GM12878 (cell line): ENCODE measurements around the gene ANKRD44. TPM values are rescaled to one million over a fixed set of nuclear protein-coding genes. Genes with fewer than 3 reads are reported as not detected.

Experiments used
- ATAC-seq: fragments of 200-7000 bp; cut with Tn5 transposase; 3 replicates; pipeline ENCODE4 v1.9.1; 2020; ENCODE audit warnings: mild to moderate bottlenecking, moderate library complexity
- BruUV-seq: library from RNA; stranded (reverse); fragments of 400-500 nt; replicated peaks from 2 replicates; lab custom pipeline; 2021; lab: Mats Ljungman, UMichigan
- CTCF ChIA-PET: fragments of 300-600 bp; sonication (Branson Sonifier 250); formaldehyde crosslinking; extraction: SDS; loops from one replicate; lab custom pipeline; 2021; ENCODE audit warnings: inconsistent platforms; lab: Yijun Ruan, JAX
- POLR2A ChIA-PET: fragments of 350-600 bp; formaldehyde crosslinking; extraction: SDS; loops from one replicate; lab custom pipeline; 2021; ENCODE audit warnings: inconsistent platforms; lab: Charles Lee
- RAD21 ChIA-PET: fragments of 300-600 bp; sonication (Branson Sonifier 250); formaldehyde crosslinking; loops from one replicate; lab custom pipeline; 2023; ENCODE audit warnings: antibody characterized with exemption; ENCODE audit not compliant: unreplicated experiment; lab: Charles Lee
- SMC1A ChIA-PET: fragments of 300-600 bp; sonication (Branson Sonifier 250); formaldehyde crosslinking; loops from one replicate; lab custom pipeline; 2023; ENCODE audit not compliant: unreplicated experiment, uncharacterized antibody; lab: Charles Lee
- DNase-seq: peaks from one replicate; pipeline ENCODE4 v3.0.0-alpha.2; 2011; ENCODE audit warnings: low read depth, low spot score
- FAIRE-seq: peaks from 3 replicates; lab custom pipeline; 2011; peaks lifted over from hg19 to GRCh38; lab: Jason Lieb, UNC
- H2AFZ ChIP-seq: 2 replicates; pipeline ENCODE4 v1.6.0; 2011; ENCODE audit warnings: low read depth, low read length, control low read depth; ENCODE audit not compliant: control insufficient read depth
- H3K27ac ChIP-seq: 2 replicates; pipeline ENCODE4 v1.5.1; 2011; ENCODE audit warnings: control low read depth; ENCODE audit not compliant: control insufficient read depth, insufficient read depth
- H3K27me3 ChIP-seq, 2 experiments: replicated peaks in 1 of 2; 2 replicates each; pipeline versions ENCODE4 v1.6.0 to v1.6.1; 2011; ENCODE audit warnings: low read length in 1 of 2; ENCODE audit not compliant: control insufficient read depth in 2 of 2, insufficient read depth in 2 of 2
- H3K36me3 ChIP-seq, 2 experiments: 2 replicates each; pipeline ENCODE4 v1.5.1; 2011; ENCODE audit warnings: low read length in 1 of 2; ENCODE audit not compliant: control insufficient read depth in 2 of 2, insufficient read depth in 2 of 2
- H3K4me1 ChIP-seq: 2 replicates; pipeline ENCODE4 v1.6.1; 2011; ENCODE audit warnings: mild to moderate bottlenecking, low read length, moderate library complexity, mixed read lengths; ENCODE audit not compliant: control insufficient read depth, insufficient read depth
- H3K4me2 ChIP-seq: 2 replicates; pipeline ENCODE4 v1.6.0; 2011; ENCODE audit warnings: control low read depth; ENCODE audit not compliant: control insufficient read depth, insufficient read depth
- H3K4me3 ChIP-seq: fragments of 200-600 bp; sonication (generic); 2 replicates; pipeline ENCODE4 v1.5.1; 2016
- H3K79me2 ChIP-seq: 2 replicates; pipeline ENCODE4 v1.6.0; 2011; ENCODE audit warnings: low read length; ENCODE audit not compliant: control insufficient read depth, insufficient read depth
- H3K9ac ChIP-seq: 2 replicates; pipeline ENCODE4 v1.8.0; 2011; ENCODE audit warnings: low read length, control low read depth, mixed read lengths; ENCODE audit not compliant: control insufficient read depth, insufficient read depth
- H3K9me3 ChIP-seq: replicated peaks from 3 replicates; pipeline ENCODE4 v1.5.1; 2011; ENCODE audit warnings: mild to moderate bottlenecking, low read length; ENCODE audit not compliant: control insufficient read depth, insufficient read depth
- H4K20me1 ChIP-seq: 2 replicates; pipeline ENCODE4 v1.6.0; 2011; ENCODE audit not compliant: control insufficient read depth, insufficient read depth
- ASH2L ChIP-seq: fragments of 300-600, 200-600 bp; sonication (generic); IDR thresholded peaks from 2 replicates; pipeline ENCODE4 v1.6.1; 2017; ENCODE audit warnings: low read depth, mild to moderate bottlenecking, borderline replicate concordance
- BHLHE40 ChIP-seq, 2 experiments: fragments of 450-650 bp in 1 of 2; IDR thresholded peaks; 2 replicates each; pipeline ENCODE4 v1.6.1; 2011 to 2017; ENCODE audit warnings: low read depth in 2 of 2, borderline replicate concordance in 1 of 2, improper control_type of control experiment in 1 of 2, low read length in 1 of 2, mild to moderate bottlenecking in 1 of 2
- BMI1 ChIP-seq: fragments of 450-650 bp; IDR thresholded peaks from 2 replicates; pipeline ENCODE4 v1.6.1; 2016; ENCODE audit warnings: mild to moderate bottlenecking, moderate library complexity, borderline replicate concordance
- CEBPB ChIP-seq, 2 experiments: fragments of 150-350 bp in 1 of 2; IDR thresholded peaks; 2 replicates each; pipeline ENCODE4 v1.6.1; 2012 to 2014; ENCODE audit warnings: low read depth in 2 of 2, low read length in 2 of 2, borderline replicate concordance in 1 of 2, inconsistent platforms in 1 of 2
- CREM ChIP-seq: IDR thresholded peaks from 2 replicates; pipeline ENCODE4 v1.6.1; 2014; ENCODE audit warnings: antibody characterized with exemption, low read depth
- FOS ChIP-seq: IDR thresholded peaks from 3 replicates; pipeline ENCODE4 v1.6.1; 2011; ENCODE audit warnings: borderline replicate concordance; ENCODE audit not compliant: insufficient read length; ENCODE audit errors: extremely low read depth
- GABPA ChIP-seq: IDR thresholded peaks from 2 replicates; pipeline ENCODE4 v1.6.1; 2014; ENCODE audit warnings: antibody characterized with exemption, low read depth, mild to moderate bottlenecking, inconsistent platforms
- HDGF ChIP-seq: fragments of 450-650 bp; IDR thresholded peaks from 2 replicates; pipeline ENCODE4 v1.6.1; 2016; ENCODE audit warnings: antibody characterized with exemption
- MEF2B ChIP-seq: fragments of 450-650 bp; IDR thresholded peaks from 2 replicates; pipeline ENCODE4 v1.6.1; 2018; ENCODE audit warnings: mild to moderate bottlenecking, moderate library complexity; ENCODE audit not compliant: partially characterized antibody, poor library complexity, severe bottlenecking
- PAX5 ChIP-seq: IDR thresholded peaks from 2 replicates; pipeline ENCODE4 v1.6.1; 2011; ENCODE audit warnings: low read depth, low read length, borderline replicate concordance
- PKNOX1 ChIP-seq: fragments of 450-650 bp; IDR thresholded peaks from 2 replicates; pipeline ENCODE4 v1.6.1; 2016; ENCODE audit warnings: mild to moderate bottlenecking
- RCOR1 ChIP-seq: conservative IDR thresholded peaks from 2 replicates; pipeline ENCODE4 v1.6.1; 2012; ENCODE audit warnings: low read depth, low read length, improper control_type of control experiment
- RFX5 ChIP-seq: IDR thresholded peaks from 2 replicates; pipeline ENCODE4 v1.6.1; 2011; ENCODE audit warnings: low read depth, low read length, improper control_type of control experiment
- TCF3 ChIP-seq: IDR thresholded peaks from 2 replicates; pipeline ENCODE4 v1.6.1; 2012; ENCODE audit warnings: low read depth, mild to moderate bottlenecking, low read length, borderline replicate concordance; ENCODE audit not compliant: insufficient read depth
- TCF7 ChIP-seq: IDR thresholded peaks from 2 replicates; pipeline ENCODE4 v1.6.1; 2014; ENCODE audit warnings: antibody characterized with exemption, borderline replicate concordance
- USF1 ChIP-seq: IDR thresholded peaks from 2 replicates; pipeline ENCODE4 v1.6.1; 2011; ENCODE audit warnings: borderline replicate concordance, low read depth, mild to moderate bottlenecking, moderate library complexity, mixed read lengths, low read length; ENCODE audit not compliant: insufficient read depth; ENCODE audit errors: extremely low read length
- YY1 ChIP-seq: IDR thresholded peaks from 2 replicates; pipeline ENCODE4 v1.6.1; 2011; ENCODE audit warnings: low read depth, mild to moderate bottlenecking, low read length
- ZSCAN29 ChIP-seq: fragments of 450-650 bp; IDR thresholded peaks from 2 replicates; pipeline ENCODE4 v1.6.1; 2017; ENCODE audit warnings: mild to moderate bottlenecking, moderate library complexity
- WGBS: methylation state at CpG from one replicate; pipeline ENCODE4 v1.1.6; 2016; ENCODE audit warnings: low lambda C conversion rate; ENCODE audit not compliant: insufficient replicate concordance, insufficient coverage; ENCODE audit errors: missing lambda C conversion rate; 5-methylcytosine and 5-hydroxymethylcytosine counted together
- in situ Hi-C: fragments of 300-500 bp; cut with MboI; formaldehyde crosslinking; loops from 9 replicates; pipeline ENCODE4 v1.14.3; 2018; ENCODE audit warnings: mixed read lengths
- intact Hi-C: fragments of 100-400 bp; cut with micrococcal nuclease; formaldehyde crosslinking; loops from one replicate; pipeline ENCODE4 v1.14.2; 2022; ENCODE audit not compliant: unreplicated experiment
- polyA plus RNA-seq, 11 experiments: library from polyadenylated mRNA; depleted of rRNA in 4 of 11; unstranded in 6 of 11; stranded (reverse) in 5 of 11; fragments of >200 nt; fragmentation: Nextera tagmentation in 4 of 11; fragmentation: Illumina TruSeq in 1 of 11; extraction: Ambion mirVana in 4 of 11; extraction: Trizol in 1 of 11; gene quantifications; 1 replicate in 1 of 11; 2 replicates in 10 of 11; pipeline versions ENCODE4 v1.2.1 to v1.2.3, GENCODE V29; 2011 to 2016; ENCODE audit warnings: inconsistent platforms in 2 of 11, missing spikeins in 2 of 11, low read depth in 1 of 11
- total RNA-seq, 4 experiments: library from RNA; depleted of rRNA in 3 of 4; stranded (reverse); fragments of >200 nt in 3 of 4; fragmentation: Illumina TruSeq in 1 of 4; extraction: Trizol in 1 of 4; gene quantifications; 2 replicates each; pipeline versions ENCODE4 v1.2.1 to v1.2.3, GENCODE V29; 2013 to 2021

Gene ANKRD44
- total and polyA plus RNA-seq, 10 of the 15 experiments (the other 5 are each of a cell fraction or from before 2014, with no cell fraction given): 19.1 to 99.1 (median 59.6) TPM

- in situ Hi-C loops (no loop called here), intact Hi-C loops (no loop called here)
- H3K36me3 ChIP-seq: no peaks in the 10 kb centered on the region
- no peaks in the 10 kb centered on the region for H3K79me2 ChIP-seq
- POLR2A ChIA-PET: no interaction called here
- RAD21 ChIA-PET: no interaction called here
- H3K4me2 ChIP-seq: no peak overlapping the region
- DNase-seq (no peak), FAIRE-seq (no peak), ATAC-seq (no peak)
- TF ChIP-seq ASH2L (no peak), PKNOX1 (no peak), USF1 (no peak)
- no TSS peak for BruUV-seq
- H3K9me3 ChIP-seq: no peaks in the 10 kb centered on the region; the same call in 2 of the 3 replicates
- no peak overlapping the region for H3K4me3 ChIP-seq
- SMC1A ChIA-PET: interaction anchor here (1.4 kb wide), 1 partner anchor 28 kb away, joined by 3 read pairs; no protein-coding TSS in a partner anchor
- CTCF ChIA-PET: interaction anchor here (1.1 kb wide), 1 partner anchor 84 kb away, joined by 3 read pairs; no protein-coding TSS in a partner anchor
- H3K4me1 ChIP-seq: no peaks in the 10 kb centered on the region
- no peak overlapping the region for H3K9ac ChIP-seq
- no peak overlapping the region for H2AFZ ChIP-seq
- H3K27me3 ChIP-seq: no peaks in the 10 kb centered on the region
- no peaks in the 10 kb centered on the region for H4K20me1 ChIP-seq
- H3K27ac ChIP-seq: no peak overlapping the region
- 20% methylated on average over 6 of the region's 6 CpGs for WGBS
Observed at GRCh38 chr2:196956069-196956468, 354.5 kb downstream of the ANKRD44 start.

GRCh38 chr2:196955036-196955435 lies 355.5 kb downstream of the ANKRD44 start:
- ChIA-PET SMC1A (interaction anchor here (0.5 to 1.4 kb wide), 3 partner anchors 25 to 34 kb away, joined by 3 read pairs; no protein-coding TSS in a partner anchor), POLR2A (no interaction called here), RAD21 (no interaction called here), CTCF (interaction anchor here (0.6 to 1.1 kb wide), 3 partner anchors 60 to 592 kb away, joined by 3 read pairs; no protein-coding TSS in a partner anchor)
- no peaks in the 10 kb centered on the region for H3K4me1 ChIP-seq
- H2AFZ ChIP-seq: no peak overlapping the region
- H3K27me3 ChIP-seq: no peaks in the 10 kb centered on the region
- no peak overlapping the region for H3K4me2 ChIP-seq
- H3K9ac ChIP-seq: no peak overlapping the region
- H3K27ac ChIP-seq: no peak overlapping the region
- H3K79me2 ChIP-seq: no peaks in the 10 kb centered on the region
- WGBS: 41% methylated on average over 3 of the region's 3 CpGs
- intact Hi-C loops: no loop called here
- DNase-seq (no peak), ATAC-seq (no peak), FAIRE-seq (no peak)
- no peaks in the 10 kb centered on the region for H3K36me3 ChIP-seq
- H3K9me3 ChIP-seq: no peaks in the 10 kb centered on the region; the same call in 2 of the 3 replicates
- in situ Hi-C loops: no loop called here
- no TSS peak for BruUV-seq
- no peak overlapping the region for H3K4me3 ChIP-seq
- H4K20me1 ChIP-seq: no peaks in the 10 kb centered on the region
- no peak for TF ChIP-seq TCF7
- no peak for TF ChIP-seq HDGF
- TF ChIP-seq TCF3: no peak
- no peak for TF ChIP-seq CEBPB (IDR thresholded peaks at IDR 0.05; ENCODE audit: borderline replicate concordance in 1 of 2, low read depth in 2 of 2, low read length in 2 of 2)
- TF ChIP-seq BMI1: no peak
- no peak for TF ChIP-seq YY1
- no peak for TF ChIP-seq RCOR1
- TF ChIP-seq FOS: no peak
- no peak for TF ChIP-seq CREM
- TF ChIP-seq GABPA: no peak
- no peak for TF ChIP-seq MEF2B
- TF ChIP-seq ZSCAN29: no peak
- no peak for TF ChIP-seq PAX5
- TF ChIP-seq RFX5: no peak
- TF ChIP-seq BHLHE40 (IDR thresholded peaks at IDR 0.05; ENCODE audit: borderline replicate concordance in 1 of 2, low read depth in 2 of 2, low read length in 1 of 2): no peak
